ENCODE results near the gene OSBPL10.

DNA sequence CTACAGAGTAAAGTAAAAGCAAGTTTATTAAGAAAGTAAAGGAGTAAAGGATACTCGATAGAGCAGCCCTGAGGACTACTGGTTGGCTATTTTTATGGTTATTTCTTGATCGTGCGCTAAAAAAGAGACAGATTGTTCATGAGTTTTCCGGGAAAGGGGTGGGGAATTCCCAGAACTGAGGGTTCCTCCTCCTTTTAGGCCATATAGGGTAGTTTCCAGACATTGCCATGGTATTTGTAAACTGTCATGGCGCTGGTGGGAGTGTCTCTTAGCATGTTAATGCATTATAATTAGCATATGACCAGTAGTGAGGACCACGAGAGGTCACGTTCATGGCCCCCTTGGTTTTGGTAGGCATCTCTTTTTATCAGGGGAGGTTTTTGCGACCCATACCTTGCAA, 213.1 kb downstream of the OSBPL10 start:
- TF ChIP-seq, protein P1, sequence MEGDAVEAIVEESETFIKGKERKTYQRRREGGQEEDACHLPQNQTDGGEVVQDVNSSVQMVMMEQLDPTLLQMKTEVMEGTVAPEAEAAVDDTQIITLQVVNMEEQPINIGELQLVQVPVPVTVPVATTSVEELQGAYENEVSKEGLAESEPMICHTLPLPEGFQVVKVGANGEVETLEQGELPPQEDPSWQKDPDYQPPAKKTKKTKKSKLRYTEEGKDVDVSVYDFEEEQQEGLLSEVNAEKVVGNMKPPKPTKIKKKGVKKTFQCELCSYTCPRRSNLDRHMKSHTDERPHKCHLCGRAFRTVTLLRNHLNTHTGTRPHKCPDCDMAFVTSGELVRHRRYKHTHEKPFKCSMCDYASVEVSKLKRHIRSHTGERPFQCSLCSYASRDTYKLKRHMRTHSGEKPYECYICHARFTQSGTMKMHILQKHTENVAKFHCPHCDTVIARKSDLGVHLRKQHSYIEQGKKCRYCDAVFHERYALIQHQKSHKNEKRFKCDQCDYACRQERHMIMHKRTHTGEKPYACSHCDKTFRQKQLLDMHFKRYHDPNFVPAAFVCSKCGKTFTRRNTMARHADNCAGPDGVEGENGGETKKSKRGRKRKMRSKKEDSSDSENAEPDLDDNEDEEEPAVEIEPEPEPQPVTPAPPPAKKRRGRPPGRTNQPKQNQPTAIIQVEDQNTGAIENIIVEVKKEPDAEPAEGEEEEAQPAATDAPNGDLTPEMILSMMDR (IDR thresholded peaks at IDR 0.05): no peak
- no peak for TF ChIP-seq POLR2A (IDR thresholded peaks at IDR 0.05)
